ENCODE data around the gene TIAL1.

TIAL1 gene, protein sequence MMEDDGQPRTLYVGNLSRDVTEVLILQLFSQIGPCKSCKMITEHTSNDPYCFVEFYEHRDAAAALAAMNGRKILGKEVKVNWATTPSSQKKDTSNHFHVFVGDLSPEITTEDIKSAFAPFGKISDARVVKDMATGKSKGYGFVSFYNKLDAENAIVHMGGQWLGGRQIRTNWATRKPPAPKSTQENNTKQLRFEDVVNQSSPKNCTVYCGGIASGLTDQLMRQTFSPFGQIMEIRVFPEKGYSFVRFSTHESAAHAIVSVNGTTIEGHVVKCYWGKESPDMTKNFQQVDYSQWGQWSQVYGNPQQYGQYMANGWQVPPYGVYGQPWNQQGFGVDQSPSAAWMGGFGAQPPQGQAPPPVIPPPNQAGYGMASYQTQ

DNA sequence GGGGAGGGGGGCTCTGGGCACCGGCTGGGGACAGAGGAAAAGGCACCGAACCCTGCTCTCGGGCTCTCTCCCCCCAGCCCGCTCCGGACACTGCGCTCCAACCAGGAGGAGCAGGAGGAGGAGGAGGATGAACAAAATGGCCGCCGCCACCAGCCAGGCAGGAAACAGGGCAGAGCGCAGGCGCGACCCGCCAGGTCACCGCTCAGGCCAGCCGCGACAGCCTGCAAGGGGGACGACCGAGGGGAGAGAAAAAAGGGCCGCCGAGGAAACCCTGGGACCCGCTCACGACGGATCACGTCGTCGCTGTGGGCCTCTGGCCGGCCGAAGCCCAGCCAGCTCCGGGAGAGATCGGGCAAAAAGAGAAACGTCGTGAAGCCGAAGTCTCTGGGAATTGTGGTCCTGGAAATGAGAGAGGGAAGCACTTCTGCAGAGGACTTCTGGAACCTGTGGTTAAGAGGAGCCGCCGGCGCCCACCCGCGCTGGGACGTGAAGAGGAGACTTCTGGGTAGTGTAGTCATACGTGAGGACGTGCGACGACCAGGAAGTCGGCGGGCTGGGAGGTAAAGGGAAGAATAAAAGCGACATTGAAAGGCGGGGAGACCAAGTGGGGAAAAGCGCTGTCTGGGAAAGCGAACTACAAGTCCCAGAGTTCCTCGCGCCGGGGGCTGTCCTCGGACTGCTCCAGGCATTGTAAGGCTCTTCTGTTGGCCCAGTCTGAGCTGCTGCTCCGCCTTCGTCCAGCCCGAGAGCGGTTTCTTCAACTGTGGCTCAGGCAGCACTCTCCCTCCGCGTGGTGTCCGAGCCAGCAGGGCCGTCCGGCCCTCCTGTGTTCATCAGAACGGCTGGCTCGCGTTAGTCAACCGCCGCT is at the start of gene TIAL1:
Gene TIAL1, minus strand, starts transcription at position 428 of the 868 bp plus-strand sequence. CDS start 499 bp downstream, outside the sequence.
- H3K4me3 ChIP-seq (ENCODE audit: low read length) = peak within 1 kb of the TSS; percentile 99
- peak within 1 kb of the TSS; percentile 99 for H3K9ac ChIP-seq (ENCODE audit: low read length)
- H3K9me3 ChIP-seq (ENCODE audit: control insufficient read depth, low read length) = no peaks in the 10 kb centered on the region
- peak; percentile 100 for DNase-seq (ENCODE audit: low read depth)
- no peaks in the 10 kb centered on the region for H3K27me3 ChIP-seq (replicated peaks; ENCODE audit: control insufficient read depth, insufficient read depth, low read length)
- peaks cover 43% of the 10 kb centered on the region for H3K4me1 ChIP-seq (ENCODE audit: control insufficient read depth, insufficient read depth, low read length)
- H3K36me3 ChIP-seq (ENCODE audit: control insufficient read depth, insufficient read depth, low read length, severe bottlenecking) = peaks cover 5% of the 10 kb centered on the region

DNA sequence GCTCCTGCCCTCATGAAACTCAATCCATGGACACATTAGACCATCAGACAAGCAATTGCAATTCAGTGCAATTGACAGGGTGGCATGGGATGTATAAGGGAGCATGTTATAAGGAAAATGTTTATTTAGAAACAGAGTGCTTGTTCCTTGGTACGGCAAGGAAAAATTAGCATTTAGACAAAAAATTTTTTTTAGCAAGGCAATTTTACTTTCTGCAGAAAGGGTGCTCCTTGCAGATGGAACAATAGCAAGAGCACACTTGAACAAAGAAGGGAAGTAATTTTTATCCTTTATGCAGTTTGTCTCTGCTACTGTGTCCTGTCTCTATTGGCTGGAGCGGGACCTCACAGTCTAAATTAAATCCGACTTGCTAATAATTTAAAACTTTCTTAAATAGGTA is 48.2 kb upstream of the TIAL1 start:
- no peaks in the 10 kb centered on the region for H3K27me3 ChIP-seq (replicated peaks; ENCODE audit: control insufficient read depth, insufficient read depth, low read length)
- peak overlapping the region; percentile 38 for H3K4me3 ChIP-seq (ENCODE audit: low read length)
- no peaks in the 10 kb centered on the region for H3K4me1 ChIP-seq (ENCODE audit: control insufficient read depth, insufficient read depth, low read length)
- no peak overlapping the region for H3K9ac ChIP-seq (ENCODE audit: low read length)
- no peak for DNase-seq (ENCODE audit: low read depth)
- H3K36me3 ChIP-seq (ENCODE audit: control insufficient read depth, insufficient read depth, low read length, severe bottlenecking) = no peaks in the 10 kb centered on the region
- H3K9me3 ChIP-seq (ENCODE audit: control insufficient read depth, low read length) = peaks cover 16% of the 10 kb centered on the region

DNA sequence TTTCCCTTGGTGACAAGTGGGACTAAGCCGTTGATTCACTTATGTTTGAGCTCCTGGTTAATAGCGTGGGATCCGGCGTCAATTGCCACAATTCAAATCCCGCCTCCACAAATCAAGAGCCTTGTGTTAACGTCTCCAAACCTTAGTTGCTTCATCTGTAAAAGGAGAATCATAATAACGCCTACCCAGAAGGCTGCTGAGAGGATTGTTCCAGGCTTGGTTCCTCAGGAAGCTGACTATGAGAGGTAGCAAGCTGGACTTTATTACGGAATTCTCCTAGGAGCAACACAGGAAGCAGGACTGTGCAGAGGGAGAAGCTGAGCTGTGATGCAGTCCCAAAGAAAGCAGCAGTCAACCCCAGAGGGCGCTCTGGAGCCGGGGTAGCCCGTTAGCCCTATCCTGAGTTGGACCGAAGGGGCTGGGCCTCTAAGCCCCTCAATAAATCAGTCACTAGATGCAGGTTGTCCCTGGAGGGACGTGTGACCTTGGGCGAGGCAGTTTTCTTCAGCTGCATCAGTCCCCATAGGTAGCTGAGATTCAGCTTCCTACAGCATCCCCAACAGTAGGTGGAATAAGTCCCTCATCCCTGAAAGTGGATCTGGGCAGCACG is 47.5 kb upstream of the TIAL1 start:
- H3K4me1 ChIP-seq (ENCODE audit: control insufficient read depth, insufficient read depth, low read length) = no peaks in the 10 kb centered on the region
- no peaks in the 10 kb centered on the region for H3K36me3 ChIP-seq (ENCODE audit: control insufficient read depth, insufficient read depth, low read length, severe bottlenecking)
- H3K4me3 ChIP-seq (ENCODE audit: low read length) = peak overlapping the region; percentile 38
- DNase-seq (ENCODE audit: low read depth) = no peak
- no peak overlapping the region for H3K9ac ChIP-seq (ENCODE audit: low read length)
- no peaks in the 10 kb centered on the region for H3K27me3 ChIP-seq (replicated peaks; ENCODE audit: control insufficient read depth, insufficient read depth, low read length)
- H3K9me3 ChIP-seq (ENCODE audit: control insufficient read depth, low read length) = peaks cover 16% of the 10 kb centered on the region

DNA sequence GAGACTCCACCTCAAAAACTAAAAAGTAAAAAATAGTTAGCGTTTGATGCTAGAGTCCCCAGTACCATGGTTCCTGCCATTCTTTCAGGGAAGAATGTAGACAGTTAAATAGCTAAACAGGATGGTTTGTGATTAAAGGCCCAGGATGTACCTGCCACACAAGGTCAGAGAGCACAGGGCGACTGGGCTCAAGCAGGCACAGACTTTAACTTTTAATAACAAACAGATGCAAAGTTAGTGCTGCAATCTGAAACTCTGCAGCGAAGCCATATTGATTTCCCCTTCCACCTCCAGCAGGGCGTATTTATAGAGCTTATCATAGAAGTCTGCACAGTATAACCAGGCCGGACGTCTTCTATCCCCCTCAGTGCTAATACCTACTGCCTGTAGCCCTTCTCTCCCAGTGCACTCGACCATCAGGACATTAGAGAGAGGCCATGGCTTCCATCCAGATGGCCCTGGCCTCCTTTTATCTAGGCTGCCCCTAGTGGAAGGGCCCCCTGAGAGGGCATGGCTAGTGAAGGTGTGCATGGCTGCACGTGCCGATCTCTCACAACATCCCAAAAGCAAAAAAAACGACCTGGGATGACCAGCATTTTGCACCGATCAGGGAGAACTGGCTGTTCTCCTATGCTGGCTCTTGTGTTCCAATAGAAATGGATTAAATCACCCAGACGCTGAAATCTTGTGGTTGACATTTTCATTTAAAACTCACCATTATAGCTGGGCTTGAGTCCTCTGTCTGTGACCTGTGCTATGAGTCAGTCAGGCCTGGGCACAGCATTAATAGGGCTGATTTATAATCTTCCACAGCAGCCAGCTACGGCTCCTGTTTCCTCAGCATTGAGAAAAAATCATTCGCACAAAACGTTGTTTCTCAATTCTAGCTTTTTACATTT is 46.8 kb upstream of the TIAL1 start:
- H3K27me3 ChIP-seq (replicated peaks; ENCODE audit: control insufficient read depth, insufficient read depth, low read length) = no peaks in the 10 kb centered on the region

DNA sequence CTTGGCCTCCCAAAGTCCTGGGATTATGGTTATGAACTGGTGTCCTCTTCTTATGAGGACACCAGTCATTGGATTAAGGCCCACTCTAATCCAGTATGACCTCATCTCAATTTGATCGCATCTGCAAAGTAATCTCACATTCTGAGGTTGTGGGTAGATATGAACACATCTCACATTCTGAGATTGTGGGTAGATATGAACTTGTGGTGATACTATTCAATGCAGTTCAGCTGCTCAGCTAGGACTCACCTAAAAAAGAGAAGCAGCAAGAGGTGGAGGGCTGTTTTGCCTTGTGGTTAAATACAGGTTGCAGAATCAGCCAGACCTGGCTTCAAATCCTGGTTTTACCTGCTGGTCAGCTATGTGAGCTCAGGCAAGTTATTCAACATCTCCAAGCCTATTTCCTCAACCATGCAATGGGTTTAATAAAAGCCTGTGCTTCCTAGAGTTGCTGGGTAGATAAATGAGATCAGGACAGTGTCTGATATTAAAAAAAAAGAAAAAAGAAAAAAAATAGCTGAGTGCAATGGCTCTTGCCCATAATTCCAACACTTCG is 45.9 kb upstream of the TIAL1 start:
- no peak overlapping the region for H3K9ac ChIP-seq (ENCODE audit: low read length)
- DNase-seq (ENCODE audit: low read depth) = no peak
- peaks cover 16% of the 10 kb centered on the region for H3K9me3 ChIP-seq (ENCODE audit: control insufficient read depth, low read length)
- no peaks in the 10 kb centered on the region for H3K4me1 ChIP-seq (ENCODE audit: control insufficient read depth, insufficient read depth, low read length)
- no peak overlapping the region for H3K4me3 ChIP-seq (ENCODE audit: low read length)
- H3K27me3 ChIP-seq (replicated peaks; ENCODE audit: control insufficient read depth, insufficient read depth, low read length) = no peaks in the 10 kb centered on the region
- H3K36me3 ChIP-seq (ENCODE audit: control insufficient read depth, insufficient read depth, low read length, severe bottlenecking) = no peaks in the 10 kb centered on the region

More for the DNA sequence above, 46.8 kb upstream of the TIAL1 start:
- Histone ChIP-seq H3K9ac (ENCODE audit: low read length) (no peak overlapping the region), H3K4me1 (ENCODE audit: control insufficient read depth, insufficient read depth, low read length) (no peaks in the 10 kb centered on the region), H3K4me3 (ENCODE audit: low read length) (peak overlapping the region; percentile 38), H3K36me3 (ENCODE audit: control insufficient read depth, insufficient read depth, low read length, severe bottlenecking) (no peaks in the 10 kb centered on the region), H3K9me3 (ENCODE audit: control insufficient read depth, low read length) (peaks cover 16% of the 10 kb centered on the region)
- DNase-seq (ENCODE audit: low read depth) = no peak

DNA sequence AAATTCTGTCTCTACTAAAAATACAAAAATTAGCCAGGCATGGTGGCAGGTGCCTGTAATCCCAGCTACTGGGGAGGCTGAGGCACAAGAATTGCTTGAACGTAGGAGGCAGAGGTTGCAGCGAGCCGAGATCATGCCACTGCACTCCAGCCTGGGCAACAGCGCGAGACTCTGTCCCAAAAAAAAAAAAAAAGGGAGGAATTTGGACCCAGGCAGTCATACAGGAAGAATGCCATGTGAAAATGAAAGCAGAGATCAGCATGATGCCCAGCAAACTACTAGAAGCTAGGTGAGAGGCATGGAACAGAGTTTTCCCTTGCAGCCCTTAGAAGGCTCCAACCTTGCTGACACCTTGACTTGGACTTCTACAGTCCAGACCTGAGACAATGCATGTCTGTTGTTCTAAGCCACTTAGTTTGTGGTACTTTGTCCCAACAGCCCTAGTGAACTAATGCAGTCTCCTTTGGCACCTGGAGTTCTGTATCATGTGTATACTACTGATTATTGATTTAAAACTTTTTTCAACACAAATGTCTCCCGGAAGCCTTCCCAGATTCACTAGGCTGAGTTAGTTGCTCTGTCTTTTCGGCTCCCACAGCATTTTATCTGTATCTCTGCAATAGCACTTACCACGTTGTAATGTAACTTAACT is 44.2 kb upstream of the TIAL1 start:
- H3K9ac ChIP-seq (ENCODE audit: low read length) = no peak overlapping the region
- no peaks in the 10 kb centered on the region for H3K4me1 ChIP-seq (ENCODE audit: control insufficient read depth, insufficient read depth, low read length)
- no peaks in the 10 kb centered on the region for H3K27me3 ChIP-seq (replicated peaks; ENCODE audit: control insufficient read depth, insufficient read depth, low read length)
- no peak overlapping the region for H3K4me3 ChIP-seq (ENCODE audit: low read length)
- DNase-seq (ENCODE audit: low read depth) = no peak
- peaks cover 13% of the 10 kb centered on the region for H3K9me3 ChIP-seq (ENCODE audit: control insufficient read depth, low read length)
- no peaks in the 10 kb centered on the region for H3K36me3 ChIP-seq (ENCODE audit: control insufficient read depth, insufficient read depth, low read length, severe bottlenecking)

DNA sequence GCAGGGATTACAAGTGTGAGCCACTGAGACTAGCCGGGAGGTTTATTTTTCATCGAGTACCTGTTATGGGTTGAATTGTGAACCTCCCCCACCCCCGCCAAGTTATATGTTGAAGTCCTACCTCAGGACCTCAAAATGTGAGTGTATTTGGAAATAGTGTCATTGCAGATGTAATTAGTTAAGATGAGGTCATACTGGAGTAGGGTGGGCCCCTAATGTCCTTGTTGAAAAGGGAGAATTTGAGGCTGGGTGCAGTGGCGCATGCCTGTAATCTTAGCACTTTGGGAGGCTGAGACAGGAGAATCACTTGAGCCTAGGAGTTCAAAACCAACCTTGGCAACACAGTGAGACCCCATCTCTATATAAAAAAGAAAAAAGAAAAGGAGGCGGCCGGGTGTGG is 43.6 kb upstream of the TIAL1 start:
- Histone ChIP-seq H3K27me3 (replicated peaks; ENCODE audit: control insufficient read depth, insufficient read depth, low read length) (no peaks in the 10 kb centered on the region), H3K9ac (ENCODE audit: low read length) (no peak overlapping the region), H3K4me1 (ENCODE audit: control insufficient read depth, insufficient read depth, low read length) (no peaks in the 10 kb centered on the region), H3K9me3 (ENCODE audit: control insufficient read depth, low read length) (peaks cover 12% of the 10 kb centered on the region), H3K4me3 (ENCODE audit: low read length) (no peak overlapping the region), H3K36me3 (ENCODE audit: control insufficient read depth, insufficient read depth, low read length, severe bottlenecking) (no peaks in the 10 kb centered on the region)
- DNase-seq (ENCODE audit: low read depth) = no peak

DNA sequence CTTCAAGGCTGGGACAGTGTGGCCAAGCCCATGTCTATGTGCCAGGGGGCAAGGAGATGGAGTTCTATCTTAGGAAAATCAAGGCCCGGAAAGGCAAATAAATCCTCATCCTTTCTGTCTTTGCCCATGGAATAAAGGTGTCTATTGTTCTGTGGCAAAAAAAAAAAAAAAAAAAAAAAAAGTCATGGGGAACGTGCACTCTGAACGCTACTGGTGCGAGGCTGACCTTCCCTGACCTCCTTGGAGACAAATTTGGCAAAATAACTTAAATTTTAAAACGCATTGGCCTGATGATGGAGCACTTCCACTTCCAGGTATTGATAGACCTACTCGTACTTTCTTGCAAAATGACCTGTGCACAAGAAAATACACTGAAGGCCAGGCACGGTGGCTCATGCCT is 42.2 kb upstream of the TIAL1 start:
- no peaks in the 10 kb centered on the region for H3K36me3 ChIP-seq (ENCODE audit: control insufficient read depth, insufficient read depth, low read length, severe bottlenecking)
- no peaks in the 10 kb centered on the region for H3K9me3 ChIP-seq (ENCODE audit: control insufficient read depth, low read length)
- no peak overlapping the region for H3K4me3 ChIP-seq (ENCODE audit: low read length)
- peaks cover 1% of the 10 kb centered on the region for H3K4me1 ChIP-seq (ENCODE audit: control insufficient read depth, insufficient read depth, low read length)
- no peak overlapping the region for H3K9ac ChIP-seq (ENCODE audit: low read length)
- H3K27me3 ChIP-seq (replicated peaks; ENCODE audit: control insufficient read depth, insufficient read depth, low read length) = no peaks in the 10 kb centered on the region
- DNase-seq (ENCODE audit: low read depth) = no peak

DNA sequence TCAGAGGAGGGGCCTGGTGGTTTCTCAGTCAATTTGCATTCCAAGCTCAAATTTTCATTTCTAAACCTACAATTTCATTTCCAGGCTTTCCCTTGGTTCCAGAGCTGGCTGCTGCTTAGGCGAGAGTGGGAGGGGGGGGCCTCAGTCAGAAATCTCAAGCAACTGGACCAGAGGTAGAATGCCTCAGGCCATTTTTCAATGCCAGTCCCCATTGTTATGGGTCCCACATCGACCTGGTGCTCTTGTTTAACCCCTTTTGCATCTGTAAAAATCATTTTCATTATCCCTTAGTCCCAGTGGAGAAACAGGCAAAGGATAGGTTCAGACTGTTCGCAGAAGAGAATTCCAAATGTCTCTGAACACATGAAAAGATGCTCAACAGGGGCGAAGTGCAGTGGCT is 40.9 kb upstream of the TIAL1 start:
- H3K4me1 ChIP-seq (ENCODE audit: control insufficient read depth, insufficient read depth, low read length) = peaks cover 6% of the 10 kb centered on the region
- no peak overlapping the region for H3K4me3 ChIP-seq (ENCODE audit: low read length)
- no peaks in the 10 kb centered on the region for H3K9me3 ChIP-seq (ENCODE audit: control insufficient read depth, low read length)

DNA sequence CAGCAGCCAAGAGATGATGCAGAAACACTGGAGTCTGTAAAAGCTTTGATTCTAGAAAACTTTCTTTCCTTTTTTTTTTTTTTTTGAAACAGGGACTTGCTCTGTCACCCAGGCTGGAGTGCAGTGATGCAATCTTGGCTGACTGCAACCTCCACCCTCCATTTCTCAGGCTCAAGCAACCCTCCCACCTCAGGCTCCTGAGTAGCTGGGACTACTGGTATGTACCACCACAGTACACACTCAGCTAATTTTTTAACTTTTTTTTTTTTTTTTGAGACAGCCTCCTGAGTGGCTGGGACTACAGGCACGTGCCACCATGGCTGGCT is 37.4 kb upstream of the TIAL1 start:
- peak; percentile 61 for DNase-seq (ENCODE audit: low read depth)
- Histone ChIP-seq H3K27me3 (replicated peaks; ENCODE audit: control insufficient read depth, insufficient read depth, low read length) (no peaks in the 10 kb centered on the region), H3K9ac (ENCODE audit: low read length) (peak overlapping the region; percentile 46), H3K36me3 (ENCODE audit: control insufficient read depth, insufficient read depth, low read length, severe bottlenecking) (no peaks in the 10 kb centered on the region), H3K4me3 (ENCODE audit: low read length) (no peak overlapping the region), H3K9me3 (ENCODE audit: control insufficient read depth, low read length) (no peaks in the 10 kb centered on the region), H3K4me1 (ENCODE audit: control insufficient read depth, insufficient read depth, low read length) (peaks cover 6% of the 10 kb centered on the region)

More for the DNA sequence above, 40.9 kb upstream of the TIAL1 start:
- no peak overlapping the region for H3K9ac ChIP-seq (ENCODE audit: low read length)
- no peaks in the 10 kb centered on the region for H3K27me3 ChIP-seq (replicated peaks; ENCODE audit: control insufficient read depth, insufficient read depth, low read length)
- H3K36me3 ChIP-seq (ENCODE audit: control insufficient read depth, insufficient read depth, low read length, severe bottlenecking) = no peaks in the 10 kb centered on the region
- no peak for DNase-seq (ENCODE audit: low read depth)

Data from adipocyte (in vitro differentiated cells).